ENCODE measurements around the gene ETV5. TPM values are rescaled to one million over a fixed set of nuclear protein-coding genes. Genes with fewer than 3 reads are reported as not detected.

ETV5 gene
- total RNA-seq, 2 donors from 2014 or later: 56.4 to 84.1 TPM

DNA sequence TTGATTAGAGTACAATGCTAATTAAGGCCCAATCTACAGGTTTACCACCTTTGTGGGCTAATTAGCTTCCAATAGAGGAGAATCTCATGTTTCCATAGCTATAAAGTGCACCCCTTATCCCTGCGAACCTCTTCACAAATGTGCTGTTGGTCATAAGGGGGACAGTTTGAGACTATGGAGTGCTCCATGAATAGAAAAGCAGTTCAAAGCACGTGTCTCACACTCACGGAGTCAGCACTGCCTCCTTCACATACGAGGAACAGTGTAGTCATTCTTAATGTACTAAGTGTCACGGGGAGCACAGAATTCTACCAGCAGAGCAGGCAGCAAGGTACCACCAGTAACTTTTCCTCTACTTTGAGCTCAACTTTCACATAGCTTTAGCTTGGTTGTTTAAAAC lies 62.1 kb downstream of the ETV5 start:
- no peak for DNase-seq
- Histone ChIP-seq H3K9me3 (ENCODE audit: control insufficient read depth, low read length) (no peaks in the 10 kb centered on the region), H3K4me3 (ENCODE audit: low read length) (no peak overlapping the region), H3K27me3 (ENCODE audit: control insufficient read depth, insufficient read depth, low read length, poor library complexity, severe bottlenecking) (no peaks in the 10 kb centered on the region), H3K9ac (ENCODE audit: extremely low read depth, low read length, poor library complexity, severe bottlenecking) (no peak overlapping the region), H3K4me1 (ENCODE audit: control insufficient read depth, insufficient read depth, low read length) (no peaks in the 10 kb centered on the region), H3K27ac (ENCODE audit: low read depth, low read length) (no peak overlapping the region), H3K36me3 (ENCODE audit: control insufficient read depth, insufficient read depth, low read length) (peaks cover 43% of the 10 kb centered on the region)
- H3K4me3 Mint-ChIP-seq: no peak overlapping the region
- peaks cover 6% of the 10 kb centered on the region for H3K4me1 Mint-ChIP-seq
- H3K27ac Mint-ChIP-seq: no peak overlapping the region
- TF ChIP-seq, protein P1, sequence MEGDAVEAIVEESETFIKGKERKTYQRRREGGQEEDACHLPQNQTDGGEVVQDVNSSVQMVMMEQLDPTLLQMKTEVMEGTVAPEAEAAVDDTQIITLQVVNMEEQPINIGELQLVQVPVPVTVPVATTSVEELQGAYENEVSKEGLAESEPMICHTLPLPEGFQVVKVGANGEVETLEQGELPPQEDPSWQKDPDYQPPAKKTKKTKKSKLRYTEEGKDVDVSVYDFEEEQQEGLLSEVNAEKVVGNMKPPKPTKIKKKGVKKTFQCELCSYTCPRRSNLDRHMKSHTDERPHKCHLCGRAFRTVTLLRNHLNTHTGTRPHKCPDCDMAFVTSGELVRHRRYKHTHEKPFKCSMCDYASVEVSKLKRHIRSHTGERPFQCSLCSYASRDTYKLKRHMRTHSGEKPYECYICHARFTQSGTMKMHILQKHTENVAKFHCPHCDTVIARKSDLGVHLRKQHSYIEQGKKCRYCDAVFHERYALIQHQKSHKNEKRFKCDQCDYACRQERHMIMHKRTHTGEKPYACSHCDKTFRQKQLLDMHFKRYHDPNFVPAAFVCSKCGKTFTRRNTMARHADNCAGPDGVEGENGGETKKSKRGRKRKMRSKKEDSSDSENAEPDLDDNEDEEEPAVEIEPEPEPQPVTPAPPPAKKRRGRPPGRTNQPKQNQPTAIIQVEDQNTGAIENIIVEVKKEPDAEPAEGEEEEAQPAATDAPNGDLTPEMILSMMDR (conservative IDR thresholded peaks at IDR 0.05): no peak
- no peaks in the 10 kb centered on the region for H3K27me3 Mint-ChIP-seq (ENCODE audit: insufficient read depth)
- H3K9me3 Mint-ChIP-seq: no peaks in the 10 kb centered on the region
- peaks cover 60% of the 10 kb centered on the region for H3K36me3 Mint-ChIP-seq (ENCODE audit: low read depth)
- 92 to 93% methylated on average over 5 of the region's 5 CpGs for WGBS, 2 experiments (ENCODE audit: insufficient coverage in 1 of 2, insufficient read length in 1 of 2)

DNA sequence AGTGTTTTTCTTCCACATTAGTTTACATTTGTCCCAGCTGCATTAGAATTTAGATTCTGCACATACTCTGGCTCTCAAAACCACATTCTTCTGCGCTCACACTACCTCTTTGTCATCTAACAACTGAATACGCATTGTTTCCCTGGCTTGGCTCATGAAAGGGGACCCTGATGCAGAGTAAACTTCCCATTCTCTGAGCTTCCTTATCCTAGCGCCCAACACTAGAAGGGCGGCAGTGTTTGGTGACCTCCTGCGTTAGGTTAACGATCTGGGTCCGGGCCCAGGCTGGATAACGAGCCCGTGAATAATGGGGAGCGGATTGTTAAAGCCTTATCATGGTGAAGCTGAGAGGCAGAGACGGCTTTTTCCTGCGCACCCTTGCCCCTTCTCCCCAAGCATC lies 63.9 kb downstream of the ETV5 start:
- Mint-ChIP-seq H3K9me3 (no peaks in the 10 kb centered on the region), H3K27me3 (ENCODE audit: insufficient read depth) (no peaks in the 10 kb centered on the region), H3K4me1 (peaks cover 6% of the 10 kb centered on the region), H3K27ac (no peak overlapping the region), H3K4me3 (no peak overlapping the region), H3K36me3 (ENCODE audit: low read depth) (peaks cover 42% of the 10 kb centered on the region)
- no peaks in the 10 kb centered on the region for H3K9me3 ChIP-seq (ENCODE audit: control insufficient read depth, low read length)
- no peaks in the 10 kb centered on the region for H3K27me3 ChIP-seq (ENCODE audit: control insufficient read depth, insufficient read depth, low read length, poor library complexity, severe bottlenecking)
- no peak overlapping the region for H3K4me3 ChIP-seq (ENCODE audit: low read length)
- H3K4me1 ChIP-seq (ENCODE audit: control insufficient read depth, insufficient read depth, low read length): no peaks in the 10 kb centered on the region
- H3K36me3 ChIP-seq (ENCODE audit: control insufficient read depth, insufficient read depth, low read length): peaks cover 26% of the 10 kb centered on the region
- H3K9ac ChIP-seq (ENCODE audit: extremely low read depth, low read length, poor library complexity, severe bottlenecking): no peak overlapping the region
- peak overlapping the region; percentile 8 for H3K27ac ChIP-seq (ENCODE audit: low read depth, low read length)
- TF ChIP-seq, protein P1 (conservative IDR thresholded peaks at IDR 0.05): no peak
- no peak for DNase-seq
- WGBS, 2 experiments (ENCODE audit: insufficient coverage in 1 of 2, insufficient read length in 1 of 2): 69 to 93% methylated on average over 10 to 12 of the region's 12 CpGs

DNA sequence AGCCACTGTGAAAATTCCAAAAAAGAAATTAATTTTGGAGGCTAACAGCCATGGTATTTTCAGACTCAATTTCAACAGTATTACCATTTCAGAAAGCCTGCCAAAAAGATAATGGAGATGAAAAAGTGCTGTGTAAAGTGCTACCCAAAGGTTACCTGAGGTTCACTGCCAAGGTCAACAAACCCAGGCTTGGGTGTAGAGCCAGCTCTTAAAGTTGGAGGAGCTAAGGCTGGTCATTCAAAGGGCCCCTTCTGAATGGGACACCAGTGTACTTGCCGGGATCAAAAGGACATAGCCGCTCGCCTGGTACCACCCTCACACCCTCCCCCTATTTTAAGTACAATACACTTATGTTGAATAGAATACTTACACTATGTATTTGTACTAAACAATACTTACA lies 64.5 kb downstream of the ETV5 start:
- H3K4me1 Mint-ChIP-seq: peaks cover 6% of the 10 kb centered on the region
- no peak overlapping the region for H3K9ac ChIP-seq (ENCODE audit: extremely low read depth, low read length, poor library complexity, severe bottlenecking)
- H3K4me3 ChIP-seq (ENCODE audit: low read length): no peak overlapping the region
- H3K27ac ChIP-seq (ENCODE audit: low read depth, low read length): no peak overlapping the region
- no peak overlapping the region for H3K27ac Mint-ChIP-seq
- 100% methylated on average over 3 of the region's 3 CpGs; no CpG with 5 or more reads in 1 of the 2 experiments for WGBS, 2 experiments (ENCODE audit: insufficient coverage in 1 of 2, insufficient read length in 1 of 2)
- H3K27me3 Mint-ChIP-seq (ENCODE audit: insufficient read depth): no peaks in the 10 kb centered on the region
- H3K9me3 ChIP-seq (ENCODE audit: control insufficient read depth, low read length): no peaks in the 10 kb centered on the region
- no peaks in the 10 kb centered on the region for H3K27me3 ChIP-seq (ENCODE audit: control insufficient read depth, insufficient read depth, low read length, poor library complexity, severe bottlenecking)
- H3K4me1 ChIP-seq (ENCODE audit: control insufficient read depth, insufficient read depth, low read length): no peaks in the 10 kb centered on the region
- no peak overlapping the region for H3K4me3 Mint-ChIP-seq
- DNase-seq: no peak
- H3K36me3 Mint-ChIP-seq (ENCODE audit: low read depth): peaks cover 38% of the 10 kb centered on the region
- no peaks in the 10 kb centered on the region for H3K9me3 Mint-ChIP-seq
- TF ChIP-seq, protein P1 (conservative IDR thresholded peaks at IDR 0.05): no peak
- H3K36me3 ChIP-seq (ENCODE audit: control insufficient read depth, insufficient read depth, low read length): peaks cover 21% of the 10 kb centered on the region

Data from endodermal cell (in vitro differentiated cells).